Activated CD4-positive, alpha-beta memory T cell treated with anti-CD3 and anti-CD28 coated beads, Interleukin-2, amount 10 ng/mL, durations not matched to agents 7 days and 5 days (primary cell): ENCODE results near the gene ZIK1. TPM values are rescaled to one million over a fixed set of nuclear protein-coding genes. Genes with fewer than 3 reads are reported as not detected.

ENCODE experiments used
- CTCF ChIA-PET: fragments of 350-600 bp; sonication (Branson Sonifier 250); formaldehyde crosslinking; loops from one replicate; lab custom pipeline; 2021; ENCODE audit warnings: antibody characterized with exemption, inconsistent platforms; lab: Charles Lee
- POLR2A ChIA-PET: fragments of 350-600 bp; sonication (Branson Sonifier 250); formaldehyde crosslinking; loops from one replicate; lab custom pipeline; 2021; ENCODE audit warnings: antibody characterized with exemption; lab: Charles Lee
- DNase-seq: peaks from one replicate; pipeline ENCODE4 v3.0.0-alpha.2; 2020
- H3K27ac Mint-ChIP-seq: one replicate; pipeline ENCODE4 v1.8.0; 2021; ENCODE audit warnings: mild to moderate bottlenecking, mixed read lengths
- H3K27me3 Mint-ChIP-seq: one replicate; pipeline ENCODE4 v1.8.0; 2021; ENCODE audit warnings: mixed read lengths
- H3K36me3 Mint-ChIP-seq: one replicate; pipeline ENCODE4 v1.8.0; 2021; ENCODE audit warnings: low read depth, mixed read lengths
- H3K4me1 Mint-ChIP-seq: one replicate; pipeline ENCODE4 v1.8.0; 2021; ENCODE audit warnings: mixed read lengths
- H3K4me3 Mint-ChIP-seq: one replicate; pipeline ENCODE4 v1.8.0; 2021; ENCODE audit warnings: mild to moderate bottlenecking, mixed read lengths
- H3K9me3 Mint-ChIP-seq: one replicate; pipeline ENCODE4 v1.8.0; 2021; ENCODE audit warnings: mixed read lengths
- total RNA-seq, 2 experiments: library from RNA; stranded (reverse); gene quantifications; one replicate each; pipeline ENCODE4 v1.2.3, GENCODE V29; 2021

ZIK1 gene
- total RNA-seq, 2 experiments from 2014 or later = 5.7 to 6.1 TPM

- peaks cover 84% of the 10 kb centered on the region for H3K36me3 Mint-ChIP-seq
- no peak overlapping the region for H3K27ac Mint-ChIP-seq
- H3K4me3 Mint-ChIP-seq = no peak overlapping the region
- ChIA-PET POLR2A (no interaction called here), CTCF (no interaction called here)
- H3K4me1 Mint-ChIP-seq = no peaks in the 10 kb centered on the region
- no peaks in the 10 kb centered on the region for H3K27me3 Mint-ChIP-seq
- no peak for DNase-seq
- peaks cover 85% of the 10 kb centered on the region for H3K9me3 Mint-ChIP-seq
These were observed 36.9 kb downstream of the ZIK1 start for GRCh38 chr19:57620673-57621348.

GRCh38 chr19:57623091-57623490 is 39.1 kb downstream of the ZIK1 start:
- H3K36me3 Mint-ChIP-seq = peaks cover 61% of the 10 kb centered on the region
- H3K4me1 Mint-ChIP-seq = no peaks in the 10 kb centered on the region
- DNase-seq = no peak
- CTCF ChIA-PET = no interaction called here
- no peak overlapping the region for H3K4me3 Mint-ChIP-seq
- no peak overlapping the region for H3K27ac Mint-ChIP-seq
- POLR2A ChIA-PET = no interaction called here
- no peaks in the 10 kb centered on the region for H3K27me3 Mint-ChIP-seq
- peaks cover 70% of the 10 kb centered on the region for H3K9me3 Mint-ChIP-seq

DNA sequence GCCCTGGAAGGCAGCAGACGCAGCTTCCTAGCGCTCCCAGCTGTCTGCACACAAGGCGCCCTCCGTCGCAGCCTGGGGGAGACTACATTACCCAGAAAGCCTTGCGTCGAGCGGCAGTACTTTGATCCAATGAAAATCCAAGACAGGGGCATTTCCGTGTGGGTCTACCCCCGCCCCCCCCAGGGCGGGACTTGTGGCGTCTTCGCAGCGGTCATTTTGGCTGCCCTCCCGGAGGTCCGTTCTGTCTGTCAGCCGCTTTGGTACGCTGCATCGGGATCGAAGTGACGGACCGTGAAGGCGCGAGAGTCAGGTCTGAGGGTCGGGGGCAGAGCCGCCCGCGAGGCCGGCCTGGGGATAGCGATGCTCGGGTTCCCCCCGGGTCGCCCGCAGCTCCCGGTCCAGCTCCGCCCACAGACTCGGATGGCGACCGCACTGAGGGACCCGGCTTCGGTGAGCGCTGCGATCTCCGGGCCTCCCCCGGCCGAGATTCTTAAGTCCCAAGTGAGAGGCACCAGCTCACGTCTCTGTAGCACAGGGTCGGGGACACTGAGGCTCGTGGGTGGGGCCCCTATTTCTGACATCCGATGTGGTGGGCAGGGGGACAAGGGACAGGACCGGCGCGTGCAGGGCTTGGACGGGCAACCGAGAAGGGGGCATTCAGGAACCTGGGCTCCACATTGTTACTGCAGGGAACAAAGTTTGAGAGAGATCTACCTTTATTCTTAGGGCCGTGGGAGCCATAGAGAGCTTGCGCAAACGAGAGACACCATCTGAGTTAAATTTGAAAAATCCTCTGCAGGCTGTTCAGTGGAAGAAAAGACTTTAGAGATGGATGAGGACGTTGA is 49.3 kb downstream of the ZIK1 start, which contains the start of gene ZNF211:
TSS of gene ZNF211 (plus strand) at position 182 of the 845 bp plus-strand sequence. CDS start at position 361, 179 bp downstream.
- DNase-seq = peak; percentile 89
- Mint-ChIP-seq H3K4me3 (peak within 1 kb of the TSS; percentile 93), H3K27me3 (no peaks in the 10 kb centered on the region), H3K9me3 (peaks cover 36% of the 10 kb centered on the region), H3K27ac (peak within 1 kb of the TSS; percentile 75), H3K36me3 (peaks cover 45% of the 10 kb centered on the region), H3K4me1 (peaks cover 19% of the 10 kb centered on the region)
- ChIA-PET POLR2A (interaction anchor here (0.7 to 2.2 kb wide), 11 partner anchors 16 to 370 kb away, joined by 3 to 13 read pairs (median 4); partner anchors contain the start of genes ZNF134, ZNF550, ZNF551 and ZNF552), CTCF (interaction anchor here (1.5 kb wide), 1 partner anchor 48 kb away, joined by 9 read pairs; the partner anchor contains the start of gene ZNF551)

- Mint-ChIP-seq H3K4me1 (peaks cover 19% of the 10 kb centered on the region), H3K27ac (peak overlapping the region; percentile 75), H3K27me3 (no peaks in the 10 kb centered on the region), H3K36me3 (peaks cover 51% of the 10 kb centered on the region), H3K9me3 (peaks cover 39% of the 10 kb centered on the region), H3K4me3 (peak overlapping the region; percentile 93)
- ChIA-PET CTCF (interaction anchor here (1.5 kb wide), 1 partner anchor 48 kb away, joined by 9 read pairs; the partner anchor contains the start of gene ZNF551), POLR2A (interaction anchor here (0.7 to 2.2 kb wide), 8 partner anchors 18 to 369 kb away, joined by 3 to 13 read pairs (median 4); partner anchors contain the start of genes ZNF134, ZNF550, ZNF551 and ZNF552)
- DNase-seq = no peak
These were observed 49.8 kb downstream of the ZIK1 start for GRCh38 chr19:57633832-57634131.

GRCh38 chr19:57637379-57637778 is 53.4 kb downstream of the ZIK1 start:
- H3K27me3 Mint-ChIP-seq = no peaks in the 10 kb centered on the region
- H3K4me3 Mint-ChIP-seq = no peak overlapping the region
- peaks cover 58% of the 10 kb centered on the region for H3K9me3 Mint-ChIP-seq
- H3K27ac Mint-ChIP-seq = no peak overlapping the region
- H3K4me1 Mint-ChIP-seq = peaks cover 19% of the 10 kb centered on the region
- DNase-seq = no peak
- ChIA-PET POLR2A (interaction anchor here (1.1 kb wide), 1 partner anchor 45 kb away, joined by 6 read pairs; no protein-coding TSS in a partner anchor), CTCF (interaction anchor here (1.5 kb wide), 1 partner anchor 44 kb away, joined by 4 read pairs; the partner anchor contains the start of gene ZNF551)
- peaks cover 82% of the 10 kb centered on the region for H3K36me3 Mint-ChIP-seq

- Mint-ChIP-seq H3K27me3 (no peaks in the 10 kb centered on the region), H3K4me1 (no peaks in the 10 kb centered on the region)
These were observed 57.8 kb downstream of the ZIK1 start for GRCh38 chr19:57641715-57642234.

DNA sequence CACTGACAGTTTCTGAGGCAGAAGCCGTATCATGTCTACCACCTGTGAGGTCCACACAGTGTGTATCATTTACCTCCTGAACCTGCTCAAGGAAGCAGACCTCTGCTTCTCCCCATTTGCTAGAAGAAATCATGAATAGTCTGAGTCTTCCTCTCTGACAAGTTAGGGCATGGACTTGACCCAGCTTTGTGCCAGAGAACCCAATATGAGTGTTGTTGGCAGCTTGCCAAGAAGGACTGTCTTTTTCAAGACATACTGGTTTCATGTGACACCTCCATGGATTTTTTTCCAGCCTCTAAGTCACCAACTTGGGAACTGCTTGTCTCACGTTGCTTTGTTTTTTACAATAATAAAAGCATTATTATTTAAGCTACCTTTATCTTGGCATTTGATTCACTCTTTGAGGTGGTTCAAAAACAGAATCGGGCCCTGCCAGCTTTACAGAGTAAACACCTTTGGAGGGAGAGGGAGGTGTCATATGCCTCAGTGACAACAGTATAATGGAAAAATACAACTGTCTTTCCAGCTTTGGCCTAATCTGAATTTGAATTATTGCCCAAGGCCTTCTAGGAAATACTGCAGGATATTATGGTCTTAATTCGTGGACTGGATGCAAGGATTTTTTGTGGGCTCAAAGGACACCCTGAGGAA is 58.6 kb downstream of the ZIK1 start:
- ChIA-PET CTCF (no interaction called here), POLR2A (no interaction called here)
- no peaks in the 10 kb centered on the region for H3K4me1 Mint-ChIP-seq
- DNase-seq = no peak
- no peak overlapping the region for H3K27ac Mint-ChIP-seq
- peaks cover 63% of the 10 kb centered on the region for H3K9me3 Mint-ChIP-seq
- no peaks in the 10 kb centered on the region for H3K27me3 Mint-ChIP-seq
- no peak overlapping the region for H3K4me3 Mint-ChIP-seq
- peaks cover 58% of the 10 kb centered on the region for H3K36me3 Mint-ChIP-seq

More at GRCh38 chr19:57641715-57642234, 57.8 kb downstream of the ZIK1 start:
- H3K27ac Mint-ChIP-seq = no peak overlapping the region
- H3K4me3 Mint-ChIP-seq = no peak overlapping the region
- POLR2A ChIA-PET = no interaction called here
- DNase-seq = no peak
- CTCF ChIA-PET = interaction anchor here (0.6 kb wide), 1 partner anchor 1475 kb away, joined by 4 read pairs; no protein-coding TSS in a partner anchor
- peaks cover 65% of the 10 kb centered on the region for H3K36me3 Mint-ChIP-seq
- H3K9me3 Mint-ChIP-seq = peaks cover 70% of the 10 kb centered on the region

Other genes with a start within 250 kb of the ZIK1 start
- gene ZNF304, start 232.9 kb upstream of the ZIK1 start, total RNA-seq = 1 to 10 TPM; 7.9 to 9.1 TPM
- 10 to 100 TPM; 10.5 to 10.9 TPM for gene TRAPPC2B, start 220.6 kb upstream of the ZIK1 start, total RNA-seq
- gene ZNF547, start 220.6 kb upstream of the ZIK1 start, total RNA-seq = 1 to 10 TPM; 3.8 to 4.8 TPM
- gene ZNF548, start 194.3 kb upstream of the ZIK1 start, total RNA-seq = 10 to 100 TPM; 26.9 to 32.6 TPM
- gene ZNF17, start 173.0 kb upstream of the ZIK1 start, total RNA-seq = 10 to 100 TPM in 1 of 2 experiments, 1 to 10 TPM in 1; 9.1 to 12.6 TPM
- gene ZNF749, start 148.8 kb upstream of the ZIK1 start, total RNA-seq = 1 to 10 TPM; 7.8 to 9.5 TPM
- gene VN1R1, start 127.0 kb upstream of the ZIK1 start, total RNA-seq = under 1 TPM; 0.15 to 0.35 TPM
- 1 to 10 TPM; 7.2 to 8.8 TPM for gene ZNF772, start 106.6 kb upstream of the ZIK1 start, total RNA-seq
- gene ZNF419, start 96.4 kb upstream of the ZIK1 start, total RNA-seq = 10 to 100 TPM in 1 of 2 experiments, 1 to 10 TPM in 1; 9.8 to 12.0 TPM
- gene ZNF773, start 84.2 kb upstream of the ZIK1 start, total RNA-seq = 10 to 100 TPM in 1 of 2 experiments, 1 to 10 TPM in 1; 8.6 to 11.4 TPM
- gene ZNF549, start 56.8 kb upstream of the ZIK1 start, total RNA-seq = 1 to 10 TPM; 5.7 to 6.0 TPM
- 10 to 100 TPM; 11.8 to 12.5 TPM for gene ZNF550, start 24.3 kb upstream of the ZIK1 start, total RNA-seq
- 1 to 10 TPM; 5.4 to 6.7 TPM for gene ZNF416, start 5.2 kb upstream of the ZIK1 start, total RNA-seq
- 1 to 10 TPM; 7.4 to 8.3 TPM for gene ZNF530, start 15.7 kb downstream of the ZIK1 start, total RNA-seq
- 10 to 100 TPM; 14.7 to 16.7 TPM for gene ZNF134, start 30.1 kb downstream of the ZIK1 start, total RNA-seq
- gene ZNF211, start 49.0 kb downstream of the ZIK1 start, total RNA-seq = 10 to 100 TPM; 17.8 to 20.4 TPM
- not detected for gene ZSCAN4, start 84.8 kb downstream of the ZIK1 start, total RNA-seq
- 10 to 100 TPM in 1 of 2 experiments, 1 to 10 TPM in 1; 8.9 to 10.2 TPM for gene ZNF551, start 97.8 kb downstream of the ZIK1 start, total RNA-seq
- gene ZNF154, start 125.1 kb downstream of the ZIK1 start, total RNA-seq = under 1 TPM; 0.38 to 0.70 TPM
- gene ZNF671, start 143.5 kb downstream of the ZIK1 start, total RNA-seq = 10 to 100 TPM; 13.2 to 13.5 TPM
- 10 to 100 TPM; 14.9 to 15.1 TPM for gene ZNF776, start 162.7 kb downstream of the ZIK1 start, total RNA-seq
- gene ZNF586, start 185.5 kb downstream of the ZIK1 start, total RNA-seq = 10 to 100 TPM; 20.1 to 21.8 TPM
- 1 to 10 TPM; 8.4 to 8.6 TPM for gene ZNF552, start 230.8 kb downstream of the ZIK1 start, total RNA-seq
- gene ZNF587B, start 246.2 kb downstream of the ZIK1 start, total RNA-seq = 10 to 100 TPM; 14.0 to 14.6 TPM